Lung (tissue), 12 donors: ENCODE data around the gene AGXT2. TPM values are rescaled to one million over a fixed set of nuclear protein-coding genes. Genes with fewer than 3 reads are reported as not detected.

Experiments
- ATAC-seq: fragments of 200-7000 bp; cut with Tn5 transposase; one replicate; pipeline ENCODE4 v1.9.1; 2020; ENCODE audit warnings: moderate number of reproducible peaks; ENCODE audit not compliant: insufficient read depth, low FRiP score
- DNase-seq, 3 donors: peaks; one replicate each; pipeline ENCODE4 v3.0.0-alpha.2; 2013 to 2017
- H3K27ac ChIP-seq, 2 donors: one replicate each; pipeline ENCODE4 v1.5.1; 2013; ENCODE audit warnings: mild to moderate bottlenecking in 2 of 2, moderate library complexity in 2 of 2, control low read depth in 1 of 2, inconsistent platforms in 1 of 2, low read depth in 1 of 2, low read length in 1 of 2
- H3K27me3 ChIP-seq, 3 donors: one replicate each; pipeline ENCODE4 v1.5.1; 2013; ENCODE audit warnings: low read length in 2 of 3; ENCODE audit not compliant: control insufficient read depth in 3 of 3, insufficient read depth in 3 of 3
- H3K36me3 ChIP-seq, 4 donors: one replicate each; pipeline ENCODE4 v1.5.1; 2013; ENCODE audit warnings: low read length in 4 of 4, mild to moderate bottlenecking in 1 of 4, moderate library complexity in 1 of 4; ENCODE audit not compliant: control insufficient read depth in 4 of 4, insufficient read depth in 4 of 4
- H3K4me1 ChIP-seq, 5 donors: one replicate each; pipeline ENCODE4 v1.5.1; 2013; ENCODE audit warnings: low read length in 5 of 5, mild to moderate bottlenecking in 2 of 5, moderate library complexity in 1 of 5; ENCODE audit not compliant: control insufficient read depth in 5 of 5, insufficient read depth in 5 of 5
- H3K4me3 ChIP-seq: one replicate; pipeline ENCODE4 v1.5.1; 2013; ENCODE audit warnings: mild to moderate bottlenecking, control low read depth, moderate library complexity
- H3K9ac ChIP-seq, 2 donors: one replicate each; pipeline ENCODE4 v1.5.1; 2013; ENCODE audit warnings: low read length in 2 of 2, control low read depth in 1 of 2; ENCODE audit not compliant: insufficient read depth in 1 of 2
- H3K9me3 ChIP-seq, 4 donors: one replicate each; pipeline ENCODE4 v1.5.1; 2013; ENCODE audit warnings: low read length in 3 of 4, mild to moderate bottlenecking in 1 of 4, moderate library complexity in 1 of 4; ENCODE audit not compliant: control insufficient read depth in 4 of 4, insufficient read depth in 3 of 4
- CTCF ChIP-seq: IDR thresholded peaks from 2 replicates; pipeline ENCODE4 v1.5.1; 2012; ENCODE audit warnings: mild to moderate bottlenecking; ENCODE audit errors: control extremely low read depth, extremely low read depth
- WGBS, 2 donors: extraction: QIAGEN DNeasy Blood & Tissue Kit; methylation state at CpG; one replicate each; pipeline ENCODE4 v1.1.7; 2013; 5-methylcytosine and 5-hydroxymethylcytosine counted together
- polyA plus RNA-seq, 2 donors: library from polyadenylated mRNA; stranded (reverse); fragments of 200-250 nt; gene quantifications; one replicate each; pipeline ENCODE4 v1.2.1, GENCODE V29; 2013
- total RNA-seq, 2 donors: library from RNA; depleted of rRNA in 1 of 2; stranded (reverse); fragments of >200 nt in 1 of 2; gene quantifications; one replicate each; pipeline ENCODE4 v1.2.1, GENCODE V29; 2014 to 2021
- donor health status: control.
- donor health status: control.
- donor health status: Bipolar disorder and iron deficiency.
- donor health status: healthy.
- donor health status: DM: yes; HTN: yes; CAD: no.

The AGXT2 gene
- total and polyA plus RNA-seq, 4 donors: not detected

- Histone ChIP-seq H3K4me1 (peaks cover 0 to 7% (median 0%) of the 10 kb centered on the region in 5 donors), H3K9me3 (peaks cover 0 to 1% (median 0%) of the 10 kb centered on the region in 4 donors), H3K27me3 (no peaks in the 10 kb centered on the region), H3K27ac (no peak overlapping the region), H3K36me3 (peaks cover 0 to 1% (median 0%) of the 10 kb centered on the region in 4 donors), H3K4me3 (no peak overlapping the region), H3K9ac (no peak overlapping the region)
- no peak for TF ChIP-seq CTCF
- DNase-seq (no peak), ATAC-seq (no peak)
- WGBS, 2 donors: 95 to 96% methylated on average over 2 of the region's 2 CpGs
Observed at GRCh38 chr5:34968258-34968657, 79.5 kb downstream of the AGXT2 start.

- no peak overlapping the region for H3K9ac ChIP-seq
- H3K4me3 ChIP-seq: no peak overlapping the region
- no peaks in the 10 kb centered on the region for H3K27me3 ChIP-seq
- DNase-seq (no peak), ATAC-seq (no peak)
- peaks cover 0 to 1% (median 0%) of the 10 kb centered on the region in 4 donors for H3K36me3 ChIP-seq
- peaks cover 0 to 1% (median 0%) of the 10 kb centered on the region in 4 donors for H3K9me3 ChIP-seq
- H3K4me1 ChIP-seq: peaks cover 0 to 7% (median 0%) of the 10 kb centered on the region in 5 donors
- 95 to 98% methylated on average over 4 of the region's 4 CpGs for WGBS, 2 donors
- no peak overlapping the region for H3K27ac ChIP-seq
- TF ChIP-seq CTCF: no peak
Observed at GRCh38 chr5:34967540-34967939, 80.2 kb downstream of the AGXT2 start.

- ATAC-seq: no peak
- 83 to 88% methylated on average over 1 of the region's 1 CpG for WGBS, 2 donors
Observed at GRCh38 chr5:34959323-34959722, 88.4 kb downstream of the AGXT2 start.

More at GRCh38 chr5:34959323-34959722, 88.4 kb downstream of the AGXT2 start:
- no peak for TF ChIP-seq CTCF
- DNase-seq: no peak
- Histone ChIP-seq H3K9ac (no peak overlapping the region), H3K27ac (no peak overlapping the region), H3K4me1 (no peaks in the 10 kb centered on the region), H3K9me3 (no peaks in the 10 kb centered on the region), H3K27me3 (no peaks in the 10 kb centered on the region), H3K36me3 (peaks cover 0 to 3% (median 2%) of the 10 kb centered on the region in 4 donors), H3K4me3 (no peak overlapping the region)
